ENCODE measurements around the gene ITGB4.

Gene ITGB4

DNA sequence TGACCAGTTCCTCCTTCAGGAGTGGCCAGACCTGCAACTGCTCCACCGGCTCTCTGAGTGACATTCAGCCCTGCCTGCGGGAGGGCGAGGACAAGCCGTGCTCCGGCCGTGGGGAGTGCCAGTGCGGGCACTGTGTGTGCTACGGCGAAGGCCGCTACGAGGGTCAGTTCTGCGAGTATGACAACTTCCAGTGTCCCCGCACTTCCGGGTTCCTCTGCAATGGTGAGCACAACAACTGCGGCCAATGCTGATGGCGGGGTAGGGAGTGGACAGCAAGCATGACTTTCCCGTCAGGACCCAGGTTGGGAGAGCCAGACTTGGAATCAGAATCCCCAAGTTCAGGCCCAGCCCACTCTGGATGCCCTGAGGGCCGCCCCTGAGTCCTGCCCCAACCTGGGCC, 12.2 kb downstream of the ITGB4 start:
- no peak for DNase-seq

DNA sequence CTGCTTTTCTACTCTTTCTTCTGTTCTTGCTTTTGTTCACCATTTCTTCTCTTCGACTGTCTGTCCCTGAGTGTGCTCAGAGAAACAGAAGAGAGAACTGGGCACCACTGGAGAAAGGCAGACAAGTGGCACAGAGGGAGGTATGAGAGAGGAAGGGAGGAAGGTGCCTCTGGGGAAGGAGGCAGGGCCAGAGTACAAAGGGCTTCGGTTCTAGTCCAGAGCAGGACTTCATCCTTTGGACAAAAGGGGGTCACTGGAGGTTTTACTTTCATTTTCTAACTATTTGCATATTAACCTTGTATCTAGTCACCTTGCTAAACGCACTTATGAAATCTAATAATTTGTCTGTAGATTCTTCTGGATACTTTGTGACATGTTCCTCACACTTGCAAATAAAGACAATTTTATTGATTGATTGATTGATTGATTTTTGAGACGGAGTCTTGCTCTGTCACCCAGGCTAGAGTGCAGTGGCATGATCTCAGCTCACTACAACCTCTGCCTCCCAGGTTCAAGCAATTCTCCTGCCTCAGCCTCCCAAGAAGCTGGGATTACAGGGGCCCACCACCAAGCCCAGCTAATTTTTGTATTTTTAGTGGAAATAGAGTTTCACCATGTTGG, 13.5 kb downstream of the ITGB4 start:
- no peak for DNase-seq

DNA sequence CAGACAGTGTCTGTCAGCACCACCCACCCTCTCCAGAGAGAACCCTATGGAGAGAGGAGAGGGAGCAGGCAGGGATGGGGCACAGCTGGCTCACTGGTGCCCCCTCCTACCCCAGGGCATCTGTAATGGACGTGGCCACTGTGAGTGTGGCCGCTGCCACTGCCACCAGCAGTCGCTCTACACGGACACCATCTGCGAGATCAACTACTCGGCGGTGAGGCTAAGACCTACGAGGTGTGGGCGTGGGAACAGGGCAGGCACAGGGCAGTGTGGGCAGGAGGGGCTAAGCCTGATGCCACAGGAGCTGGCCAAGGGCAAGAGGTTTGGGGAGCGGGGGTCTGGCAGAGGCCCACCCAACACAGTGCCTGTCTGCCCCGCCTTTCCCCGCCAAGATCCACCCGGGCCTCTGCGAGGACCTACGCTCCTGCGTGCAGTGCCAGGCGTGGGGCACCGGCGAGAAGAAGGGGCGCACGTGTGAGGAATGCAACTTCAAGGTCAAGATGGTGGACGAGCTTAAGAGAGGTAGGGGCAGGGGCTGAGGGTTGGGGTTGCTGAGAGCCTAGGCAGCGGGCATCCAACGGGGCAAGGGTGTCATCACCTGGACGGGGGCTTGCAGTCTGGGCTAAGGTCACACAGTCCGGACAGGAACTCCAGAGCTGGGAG, 15.0 kb downstream of the ITGB4 start:
- no peak for DNase-seq

DNA sequence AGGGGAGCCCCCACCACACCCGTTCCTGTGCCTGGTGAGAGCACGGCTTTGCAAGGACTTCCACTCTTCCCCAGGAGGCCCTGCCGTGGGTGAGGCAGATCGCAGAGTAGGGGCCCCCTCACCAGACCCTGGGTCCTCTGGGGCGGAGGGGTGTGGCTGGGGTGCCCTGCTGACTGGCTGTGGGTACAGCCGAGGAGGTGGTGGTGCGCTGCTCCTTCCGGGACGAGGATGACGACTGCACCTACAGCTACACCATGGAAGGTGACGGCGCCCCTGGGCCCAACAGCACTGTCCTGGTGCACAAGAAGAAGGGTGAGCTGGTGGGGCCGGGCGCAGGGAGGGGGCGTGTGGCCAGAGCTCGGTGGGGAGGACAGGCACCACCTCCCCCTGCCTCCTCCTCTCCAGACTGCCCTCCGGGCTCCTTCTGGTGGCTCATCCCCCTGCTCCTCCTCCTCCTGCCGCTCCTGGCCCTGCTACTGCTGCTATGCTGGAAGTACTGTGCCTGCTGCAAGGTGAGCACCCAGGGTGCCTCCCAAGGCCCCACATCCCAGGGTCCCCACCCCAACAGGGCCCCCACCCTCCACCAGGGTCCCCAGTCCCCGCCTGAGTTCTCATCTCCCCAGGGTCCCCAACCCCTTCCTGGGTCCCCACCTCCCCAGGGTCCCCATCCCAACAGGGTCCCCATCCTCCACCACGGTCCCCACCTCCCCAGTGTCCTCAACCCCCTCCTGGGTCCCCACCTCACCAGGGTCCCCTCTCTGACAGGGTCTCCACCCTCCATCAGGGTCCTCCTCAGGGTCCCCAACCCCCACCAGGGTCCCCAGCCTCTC, 16.1 kb downstream of the ITGB4 start:
- DNase-seq, result no peak

DNA sequence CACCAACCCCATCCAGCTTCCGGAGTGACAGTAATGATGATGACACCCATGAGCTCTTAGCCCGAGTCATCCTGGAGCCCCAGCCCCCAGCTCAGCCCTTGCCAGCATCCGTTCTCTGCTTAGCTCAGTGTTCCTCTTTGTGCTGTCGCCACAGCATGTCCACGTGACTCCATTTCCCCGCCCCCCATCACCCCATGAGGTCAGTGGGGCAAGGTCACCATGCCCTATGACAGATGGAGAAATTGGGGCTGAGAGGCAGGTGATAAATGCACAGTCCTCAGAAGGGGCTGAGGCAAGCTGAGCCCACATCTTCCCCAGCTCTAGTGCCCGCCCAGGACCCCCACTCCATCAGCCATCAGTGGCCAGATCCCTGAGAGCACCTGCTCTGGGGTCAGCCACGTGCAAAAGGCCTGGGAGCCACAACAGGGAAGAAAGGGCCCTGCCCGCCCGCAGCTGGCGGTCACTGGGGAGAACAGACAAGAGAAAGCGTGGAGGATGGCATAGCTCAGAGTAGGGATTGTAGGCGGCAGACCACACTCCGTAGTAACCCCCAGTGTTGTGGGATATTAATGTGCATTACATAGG, 17.1 kb downstream of the ITGB4 start:
- peak; percentile 44 for DNase-seq

DNA sequence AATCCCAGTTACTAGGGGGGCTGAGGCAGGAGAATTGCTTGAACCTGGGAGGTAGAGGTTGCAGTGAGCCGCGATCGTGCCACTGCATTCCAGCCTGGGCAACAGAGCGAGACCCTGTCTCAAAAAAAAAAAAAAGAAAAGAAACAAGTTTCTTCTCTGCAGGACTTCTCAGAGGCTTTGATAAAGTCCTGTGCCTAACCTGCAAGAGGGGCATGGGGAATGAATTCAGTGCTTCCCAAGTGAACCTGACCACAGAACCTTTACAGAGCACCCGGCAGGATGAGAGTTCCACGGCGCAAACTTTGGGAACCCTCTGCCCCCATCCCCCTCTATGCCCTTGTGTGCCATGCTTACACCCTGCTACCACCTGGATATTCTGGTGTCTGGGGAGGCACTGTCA, 17.9 kb downstream of the ITGB4 start:
- DNase-seq, result no peak

DNA sequence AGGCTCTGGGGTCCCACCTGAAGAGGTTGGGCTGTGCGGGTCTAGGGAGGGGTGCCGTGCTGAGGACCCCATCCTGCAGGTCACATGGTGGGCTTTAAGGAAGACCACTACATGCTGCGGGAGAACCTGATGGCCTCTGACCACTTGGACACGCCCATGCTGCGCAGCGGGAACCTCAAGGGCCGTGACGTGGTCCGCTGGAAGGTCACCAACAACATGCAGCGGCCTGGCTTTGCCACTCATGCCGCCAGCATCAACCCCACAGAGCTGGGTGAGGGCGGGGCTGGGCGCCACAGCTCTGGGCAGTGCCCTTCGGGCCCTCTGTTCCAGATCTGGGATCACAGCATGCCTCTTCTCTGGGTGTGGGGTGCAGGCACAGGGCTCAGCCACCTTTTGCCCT, 18.5 kb downstream of the ITGB4 start:
- DNase-seq, result no peak

DNA sequence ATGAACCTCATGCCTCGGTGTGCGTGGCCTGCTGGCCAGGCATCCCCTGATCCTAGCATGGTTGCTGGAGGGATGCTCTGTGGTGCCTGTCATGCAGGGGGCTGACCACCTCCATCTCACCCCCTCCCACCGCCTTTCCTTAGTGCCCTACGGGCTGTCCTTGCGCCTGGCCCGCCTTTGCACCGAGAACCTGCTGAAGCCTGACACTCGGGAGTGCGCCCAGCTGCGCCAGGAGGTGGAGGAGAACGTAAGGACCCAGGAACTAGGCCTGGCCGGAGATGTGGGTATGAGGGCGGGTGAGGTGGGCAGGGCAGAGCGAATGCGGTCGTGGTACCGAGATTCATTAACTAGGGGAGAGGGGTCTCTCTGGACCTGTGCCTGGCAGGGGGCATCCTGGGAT, 19.0 kb downstream of the ITGB4 start:
- no peak for DNase-seq

DNA sequence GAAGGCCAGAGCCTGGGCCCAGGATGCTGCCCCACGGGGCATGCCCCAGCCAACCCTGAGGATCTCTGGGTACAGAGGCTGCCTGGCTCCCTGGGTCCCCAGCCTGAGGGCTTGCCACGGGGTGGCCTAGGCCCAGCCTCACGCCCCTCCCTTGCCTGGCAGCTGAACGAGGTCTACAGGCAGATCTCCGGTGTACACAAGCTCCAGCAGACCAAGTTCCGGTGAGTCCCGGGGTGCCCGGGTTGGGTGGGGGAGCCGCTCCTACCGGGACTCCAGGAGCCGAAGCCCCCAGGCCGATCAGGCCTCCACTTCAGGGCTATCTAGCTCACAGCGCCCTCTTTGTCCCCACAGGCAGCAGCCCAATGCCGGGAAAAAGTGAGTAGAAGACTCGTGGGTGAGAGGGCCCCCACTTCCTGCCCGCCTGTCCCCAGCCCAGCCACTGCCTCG, 19.4 kb downstream of the ITGB4 start:
- DNase-seq, result no peak

DNA sequence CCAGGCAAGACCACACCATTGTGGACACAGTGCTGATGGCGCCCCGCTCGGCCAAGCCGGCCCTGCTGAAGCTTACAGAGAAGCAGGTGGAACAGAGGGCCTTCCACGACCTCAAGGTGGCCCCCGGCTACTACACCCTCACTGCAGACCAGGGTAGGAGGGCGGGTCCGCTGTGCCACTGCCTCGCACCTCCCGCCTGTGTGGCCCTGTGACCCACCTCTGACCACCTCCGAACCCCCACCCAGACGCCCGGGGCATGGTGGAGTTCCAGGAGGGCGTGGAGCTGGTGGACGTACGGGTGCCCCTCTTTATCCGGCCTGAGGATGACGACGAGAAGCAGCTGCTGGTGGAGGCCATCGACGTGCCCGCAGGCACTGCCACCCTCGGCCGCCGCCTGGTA, 21.1 kb downstream of the ITGB4 start:
- no peak for DNase-seq

DNA sequence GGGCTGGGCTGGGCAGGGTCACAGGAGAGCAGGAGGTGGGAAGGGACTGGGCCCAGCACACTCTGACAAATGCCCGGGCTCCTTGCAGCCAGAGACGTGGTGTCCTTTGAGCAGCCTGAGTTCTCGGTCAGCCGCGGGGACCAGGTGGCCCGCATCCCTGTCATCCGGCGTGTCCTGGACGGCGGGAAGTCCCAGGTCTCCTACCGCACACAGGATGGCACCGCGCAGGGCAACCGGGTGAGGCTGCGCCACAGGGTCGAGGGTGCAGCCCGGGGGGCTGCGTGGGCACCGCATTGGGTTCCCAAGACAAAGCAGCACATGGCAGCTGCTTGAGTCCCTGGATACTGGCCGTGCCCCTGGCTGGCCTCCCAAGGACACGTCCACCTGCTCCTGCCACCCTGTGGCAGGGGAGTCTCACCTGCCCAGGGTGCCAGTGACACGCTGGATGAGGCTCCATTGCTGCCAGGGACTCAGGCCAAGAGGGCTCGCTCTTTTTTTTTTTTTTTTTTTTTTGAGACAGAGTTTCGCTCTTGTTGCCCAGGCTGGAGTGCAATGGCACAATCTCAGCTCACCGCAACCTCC, 22.5 kb downstream of the ITGB4 start:
- no peak for DNase-seq

DNA sequence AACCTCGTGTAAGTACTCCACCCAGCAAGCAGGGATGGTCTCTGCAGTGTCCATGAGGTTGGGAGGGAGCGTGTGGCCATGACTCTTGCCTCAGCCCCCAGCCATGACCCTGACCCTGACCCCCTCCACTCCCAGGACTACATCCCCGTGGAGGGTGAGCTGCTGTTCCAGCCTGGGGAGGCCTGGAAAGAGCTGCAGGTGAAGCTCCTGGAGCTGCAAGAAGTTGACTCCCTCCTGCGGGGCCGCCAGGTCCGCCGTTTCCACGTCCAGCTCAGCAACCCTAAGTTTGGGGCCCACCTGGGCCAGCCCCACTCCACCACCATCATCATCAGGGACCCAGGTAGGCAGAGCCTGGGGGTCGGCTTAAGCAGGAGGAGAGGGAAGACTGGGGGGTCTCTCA, 27.4 kb downstream of the ITGB4 start:
- no peak for DNase-seq

DNA sequence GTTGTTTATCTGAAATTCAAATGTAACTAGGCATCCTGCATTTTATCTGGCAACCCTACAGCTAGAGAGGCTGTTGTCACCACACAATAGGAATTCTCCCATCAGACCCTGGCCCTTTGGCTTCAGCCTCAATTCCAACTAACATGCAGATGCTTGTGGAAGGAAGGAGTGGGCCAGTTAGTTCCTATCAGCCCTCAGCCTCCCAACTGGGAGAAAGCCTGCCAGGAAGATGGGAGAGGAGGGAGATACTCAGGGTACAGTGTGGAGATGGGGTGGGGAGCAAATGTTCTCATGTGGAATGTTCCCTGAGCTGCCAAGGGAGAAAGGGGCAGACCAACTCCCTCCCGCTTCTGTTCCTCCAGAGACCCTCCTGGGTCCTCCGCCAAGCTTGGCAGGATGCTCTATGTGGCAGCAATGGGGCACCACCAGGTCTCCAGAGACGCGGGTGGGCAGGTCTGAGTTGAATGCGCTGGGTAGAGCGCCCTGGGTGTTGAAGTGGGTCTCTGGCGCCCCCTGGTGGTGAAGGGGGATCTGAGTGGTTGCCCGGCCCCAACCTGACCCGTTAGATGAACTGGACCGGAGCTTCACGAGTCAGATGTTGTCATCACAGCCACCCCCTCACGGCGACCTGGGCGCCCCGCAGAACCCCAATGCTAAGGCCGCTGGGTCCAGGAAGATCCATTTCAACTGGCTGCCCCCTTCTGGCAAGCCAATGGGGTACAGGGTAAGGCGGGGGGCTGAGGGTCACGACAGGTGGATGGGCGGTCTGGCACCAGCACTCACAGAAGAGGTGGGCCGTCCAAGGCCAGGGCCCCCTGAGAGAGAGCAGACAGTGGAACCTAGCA, 28.5 kb downstream of the ITGB4 start:
- peak; percentile 88 for DNase-seq

DNA sequence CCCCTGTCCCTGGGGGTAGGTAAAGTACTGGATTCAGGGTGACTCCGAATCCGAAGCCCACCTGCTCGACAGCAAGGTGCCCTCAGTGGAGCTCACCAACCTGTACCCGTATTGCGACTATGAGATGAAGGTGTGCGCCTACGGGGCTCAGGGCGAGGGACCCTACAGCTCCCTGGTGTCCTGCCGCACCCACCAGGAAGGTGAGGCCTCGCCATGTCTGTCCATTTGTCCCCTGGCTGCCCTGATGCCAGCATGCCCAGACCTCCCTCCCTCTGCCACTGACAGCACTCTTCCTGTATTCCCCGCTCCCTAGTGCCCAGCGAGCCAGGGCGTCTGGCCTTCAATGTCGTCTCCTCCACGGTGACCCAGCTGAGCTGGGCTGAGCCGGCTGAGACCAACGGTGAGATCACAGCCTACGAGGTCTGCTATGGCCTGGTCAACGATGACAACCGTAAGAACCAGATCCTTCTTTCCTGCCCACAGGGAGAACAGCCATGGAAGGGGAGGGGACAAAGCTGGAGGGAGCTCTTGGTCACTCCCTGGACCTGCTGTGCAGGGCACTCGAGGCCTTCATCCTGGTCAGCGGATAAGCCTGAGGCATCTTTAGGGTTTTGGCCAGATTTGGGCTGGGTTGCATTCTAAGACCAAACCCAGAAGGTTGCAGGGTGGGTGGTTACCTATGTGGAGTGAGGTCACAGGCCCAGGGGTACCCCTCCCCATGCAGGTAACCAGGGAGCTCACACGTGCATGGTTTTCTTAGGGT, 29.6 kb downstream of the ITGB4 start:
- no peak for DNase-seq

DNA sequence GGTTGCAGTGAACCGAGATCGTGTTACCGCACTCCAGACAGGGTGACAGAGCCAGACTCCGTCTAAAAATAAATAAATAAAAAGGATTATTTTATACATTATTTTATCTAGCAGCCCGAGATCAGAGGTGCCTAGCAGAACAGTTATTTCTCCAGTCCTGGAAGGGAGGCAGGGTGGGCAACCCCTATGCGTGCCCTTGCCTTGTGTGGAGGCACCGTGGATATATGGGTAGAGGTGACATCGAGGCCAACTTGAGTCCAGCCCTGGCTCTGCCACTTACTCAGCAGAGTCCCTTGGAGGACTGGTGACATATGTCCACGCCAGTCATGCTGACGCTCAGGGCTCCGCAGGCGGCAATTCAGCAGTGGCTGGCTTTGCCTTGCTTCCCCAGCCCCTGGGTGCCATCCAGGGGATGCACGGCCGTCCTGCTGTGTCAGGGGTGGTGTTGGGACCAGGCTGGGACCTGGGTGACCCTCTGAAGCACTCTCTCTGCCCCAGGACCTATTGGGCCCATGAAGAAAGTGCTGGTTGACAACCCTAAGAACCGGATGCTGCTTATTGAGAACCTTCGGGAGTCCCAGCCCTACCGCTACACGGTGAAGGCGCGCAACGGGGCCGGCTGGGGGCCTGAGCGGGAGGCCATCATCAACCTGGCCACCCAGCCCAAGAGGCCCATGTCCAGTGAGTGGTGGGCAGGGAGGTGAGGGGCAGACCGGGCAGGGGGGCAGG, 30.6 kb downstream of the ITGB4 start:
- DNase-seq, result no peak

DNA sequence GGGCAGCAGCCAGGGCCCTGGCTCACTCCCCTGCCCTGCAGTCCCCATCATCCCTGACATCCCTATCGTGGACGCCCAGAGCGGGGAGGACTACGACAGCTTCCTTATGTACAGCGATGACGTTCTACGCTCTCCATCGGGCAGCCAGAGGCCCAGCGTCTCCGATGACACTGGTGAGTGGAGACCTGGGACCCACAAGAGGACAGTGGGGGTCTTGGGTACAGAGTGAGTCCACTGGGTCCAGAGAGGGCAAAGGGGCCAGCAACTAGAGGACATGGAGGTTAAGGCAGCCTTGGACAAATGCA, 31.1 kb downstream of the ITGB4 start:
- no peak for DNase-seq

DNA sequence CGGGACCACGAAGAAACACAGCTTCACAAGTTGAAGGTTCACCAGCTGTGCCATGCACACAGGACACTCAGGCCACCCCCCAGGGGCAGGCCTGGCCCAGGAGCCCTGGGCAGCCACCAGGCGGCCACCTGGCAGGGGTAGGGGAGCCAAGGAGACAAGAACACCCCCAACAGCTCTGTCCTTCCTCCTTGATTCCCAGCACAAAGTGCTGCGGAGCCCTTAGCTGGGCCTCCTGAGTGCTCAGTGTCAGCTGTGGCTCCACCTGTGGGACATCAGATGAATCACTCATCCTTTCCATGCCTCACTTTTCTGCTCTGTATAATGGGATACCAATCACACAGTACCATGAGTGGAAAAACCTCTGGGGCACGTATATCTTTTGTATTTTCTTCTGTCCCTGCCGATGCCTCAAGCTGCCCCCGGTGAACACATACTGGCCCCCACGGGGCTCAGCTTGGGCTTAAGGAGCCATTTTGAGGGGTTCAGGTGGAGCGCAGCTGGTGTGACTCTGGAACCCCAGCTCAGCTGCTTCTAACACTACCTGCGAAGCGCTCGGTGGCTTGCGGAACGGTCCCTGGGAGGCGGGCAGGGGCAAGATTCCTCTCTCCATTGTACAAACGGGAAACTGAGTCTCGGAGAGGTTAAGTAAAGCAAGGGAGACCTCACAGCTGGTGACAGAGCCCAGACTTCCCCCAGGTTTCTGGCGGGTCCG, 31.7 kb downstream of the ITGB4 start:
- DNase-seq, result no peak

DNA sequence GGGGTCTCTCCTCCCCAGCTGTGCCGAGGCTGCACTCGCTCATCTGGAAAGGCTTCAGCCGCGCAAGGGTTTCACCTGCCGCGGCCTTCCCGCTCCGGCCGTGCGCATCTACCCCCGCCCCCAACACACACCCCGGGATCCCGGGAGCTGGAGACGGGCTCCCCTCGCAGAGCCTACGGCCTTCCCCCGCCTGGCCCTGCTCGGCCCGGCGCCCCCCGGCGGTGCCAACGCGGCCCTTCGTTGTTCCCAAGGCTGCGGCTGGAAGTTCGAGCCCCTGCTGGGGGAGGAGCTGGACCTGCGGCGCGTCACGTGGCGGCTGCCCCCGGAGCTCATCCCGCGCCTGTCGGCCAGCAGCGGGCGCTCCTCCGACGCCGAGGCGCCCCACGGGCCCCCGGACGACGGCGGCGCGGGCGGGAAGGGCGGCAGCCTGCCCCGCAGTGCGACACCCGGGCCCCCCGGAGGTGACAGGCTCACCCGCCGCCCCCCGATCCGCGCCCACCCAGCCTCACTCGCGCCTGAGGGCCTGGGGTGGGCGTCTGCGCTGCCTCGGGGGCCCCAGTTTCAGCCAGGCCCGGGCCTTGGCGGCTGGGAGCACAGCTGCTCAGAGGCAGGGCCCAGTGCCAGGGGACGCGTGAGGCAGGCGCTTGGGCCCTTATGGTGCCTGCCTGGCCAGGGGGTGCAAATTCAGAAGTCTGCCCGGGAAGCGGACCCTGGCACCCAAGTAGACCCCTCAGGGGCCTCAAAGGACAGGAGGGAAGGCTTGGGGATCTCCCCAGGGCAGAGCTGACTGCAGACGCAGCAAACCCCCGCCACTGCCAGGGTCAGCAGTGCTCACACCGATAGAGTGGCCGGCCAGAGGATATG, 32.5 kb downstream of the ITGB4 start:
- peak; percentile 83 for DNase-seq
